A673 (cell line): ENCODE results near the gene BAIAP2.

Experiments used
- CTCF ChIP-seq: fragments of 300-800, 200-600 bp; sonication (generic); conservative IDR thresholded peaks from 2 replicates; pipeline ENCODE4 v1.5.1; 2017; ENCODE audit warnings: low read depth, mild to moderate bottlenecking, antibody characterized with exemption, low read length, moderate library complexity, mixed read lengths
- EZH2 ChIP-seq: fragments of 200-600 bp; sonication (generic); IDR thresholded peaks from 2 replicates; pipeline ENCODE4 v1.6.1; 2017; ENCODE audit warnings: borderline replicate concordance, low read depth, mild to moderate bottlenecking, mixed read lengths, antibody characterized with exemption, low read length; ENCODE audit not compliant: poor library complexity, severe bottlenecking

- no peak for TF ChIP-seq CTCF
- no peak for TF ChIP-seq EZH2
These were observed 127.5 kb downstream of the BAIAP2 start for GRCh38 chr17:81162491-81162890.
